ENCODE results near the gene KDM1A. TPM values are rescaled to one million over a fixed set of nuclear protein-coding genes. Genes with fewer than 3 reads are reported as not detected.
"Not testable (repeated sequence)": the region's sequence is repeated elsewhere in the genome, so short reads cannot be mapped to it uniquely, and the experiment has no call there.

KDM1A gene
- total RNA-seq, 3 donors from 2014 or later, result 41.6 to 73.2 (median 68.5) TPM

GRCh38 chr1:22975694-22976093 is 43.6 kb upstream of the KDM1A start:
- no peaks in the 10 kb centered on the region for H3K4me1 ChIP-seq
- H3K27me3 ChIP-seq, result peaks cover 0 to 7% of the 10 kb centered on the region in 2 donors
- no peaks in the 10 kb centered on the region for H3K36me3 ChIP-seq
- TF ChIP-seq POLR2AphosphoS5 (IDR thresholded peaks at IDR 0.05) (no peak), CTCF (IDR thresholded peaks at IDR 0.05) (no peak), POLR2A (IDR thresholded peaks at IDR 0.05) (no peak)
- no peak for DNase-seq (ENCODE audit: low spot score in 2 of 2)
- no peak overlapping the region for H3K4me3 ChIP-seq
- no peaks in the 10 kb centered on the region for H3K9me3 ChIP-seq
- H3K27ac ChIP-seq, result no peak overlapping the region
- intact Hi-C loops (cut with DNase I; ENCODE audit: low total_unique reads), result no loop called here

- TF ChIP-seq POLR2A (IDR thresholded peaks at IDR 0.05) (no peak), CTCF (IDR thresholded peaks at IDR 0.05) (no peak), POLR2AphosphoS5 (IDR thresholded peaks at IDR 0.05) (no peak)
- DNase-seq (ENCODE audit: low spot score in 2 of 2), result no peak
- no peak overlapping the region for H3K27ac ChIP-seq
- H3K27me3 ChIP-seq, result peaks cover 0 to 7% of the 10 kb centered on the region in 2 donors
- intact Hi-C loops (cut with DNase I; ENCODE audit: low total_unique reads), result no loop called here
- no peaks in the 10 kb centered on the region for H3K4me1 ChIP-seq
- H3K4me3 ChIP-seq, result no peak overlapping the region
- H3K9me3 ChIP-seq, result no peaks in the 10 kb centered on the region
- H3K36me3 ChIP-seq, result no peaks in the 10 kb centered on the region
These were observed 43.2 kb upstream of the KDM1A start for GRCh38 chr1:22976127-22976460.

GRCh38 chr1:22976461-22977243 is 42.6 kb upstream of the KDM1A start:
- Histone ChIP-seq H3K9me3 (no peaks in the 10 kb centered on the region), H3K4me1 (no peaks in the 10 kb centered on the region), H3K36me3 (no peaks in the 10 kb centered on the region), H3K27ac (no peak overlapping the region), H3K27me3 (peaks cover 0 to 7% of the 10 kb centered on the region in 2 donors), H3K4me3 (no peak overlapping the region)
- intact Hi-C loops (cut with DNase I; ENCODE audit: low total_unique reads), result no loop called here
- TF ChIP-seq POLR2A (IDR thresholded peaks at IDR 0.05) (no peak), CTCF (IDR thresholded peaks at IDR 0.05) (peak in 2 of 3 donors; percentile 61 to 68)
- peak in 1 of 2 donors; percentile 32 for DNase-seq (ENCODE audit: low spot score in 2 of 2)

- TF ChIP-seq POLR2AphosphoS5 (IDR thresholded peaks at IDR 0.05), result no peak
- TF ChIP-seq CTCF (IDR thresholded peaks at IDR 0.05), result no peak
- no peak for TF ChIP-seq POLR2A (IDR thresholded peaks at IDR 0.05)
- H3K27ac ChIP-seq, result no peak overlapping the region
- H3K27me3 ChIP-seq, result no peaks in the 10 kb centered on the region
- DNase-seq (ENCODE audit: low spot score in 2 of 2), result no peak
- H3K4me1 ChIP-seq, result no peaks in the 10 kb centered on the region
- H3K36me3 ChIP-seq, result no peaks in the 10 kb centered on the region
- intact Hi-C loops (cut with DNase I; ENCODE audit: low total_unique reads), result no loop called here
- no peaks in the 10 kb centered on the region for H3K9me3 ChIP-seq
- no peak overlapping the region for H3K4me3 ChIP-seq
These were observed 41.0 kb upstream of the KDM1A start for GRCh38 chr1:22978299-22978698.

- H3K27me3 ChIP-seq; H3K27ac ChIP-seq; H3K9me3 ChIP-seq; DNase-seq (ENCODE audit: low spot score in 2 of 2); H3K36me3 ChIP-seq; H3K4me1 ChIP-seq; H3K4me3 ChIP-seq; intact Hi-C loops (cut with DNase I; ENCODE audit: low total_unique reads): not testable (repeated sequence)
These were observed 38.8 kb upstream of the KDM1A start for GRCh38 chr1:22980471-22980790.

GRCh38 chr1:22983944-22984343 is 35.3 kb upstream of the KDM1A start:
- Histone ChIP-seq H3K27me3 (no peaks in the 10 kb centered on the region), H3K9me3 (no peaks in the 10 kb centered on the region), H3K36me3 (no peaks in the 10 kb centered on the region), H3K27ac (no peak overlapping the region), H3K4me1 (no peaks in the 10 kb centered on the region), H3K4me3 (no peak overlapping the region)
- intact Hi-C loops (cut with DNase I; ENCODE audit: low total_unique reads), result no loop called here
- DNase-seq (ENCODE audit: low spot score in 2 of 2), result no peak
- TF ChIP-seq POLR2A (IDR thresholded peaks at IDR 0.05) (no peak), POLR2AphosphoS5 (IDR thresholded peaks at IDR 0.05) (no peak), CTCF (IDR thresholded peaks at IDR 0.05) (no peak)

GRCh38 chr1:22992384-22992783 is 26.9 kb upstream of the KDM1A start:
- H3K9me3 ChIP-seq; H3K27ac ChIP-seq; H3K4me1 ChIP-seq; H3K4me3 ChIP-seq; H3K36me3 ChIP-seq; DNase-seq (ENCODE audit: low spot score in 2 of 2); intact Hi-C loops (cut with DNase I; ENCODE audit: low total_unique reads); H3K27me3 ChIP-seq: not testable (repeated sequence)

- DNase-seq (ENCODE audit: low spot score in 2 of 2); H3K4me1 ChIP-seq; H3K27me3 ChIP-seq; H3K36me3 ChIP-seq; H3K9me3 ChIP-seq; intact Hi-C loops (cut with DNase I; ENCODE audit: low total_unique reads); H3K27ac ChIP-seq; H3K4me3 ChIP-seq: not testable (repeated sequence)
These were observed 26.0 kb upstream of the KDM1A start for GRCh38 chr1:22993220-22993795.
